RPMI7951 (cell line): ENCODE measurements around the gene PPP1R1A. TPM values are rescaled to one million over a fixed set of nuclear protein-coding genes. Genes with fewer than 3 reads are reported as not detected.

Experiments
- DNase-seq: peaks from one replicate; pipeline ENCODE4 v3.0.0-alpha.2; 2012; ENCODE audit warnings: low read depth
- total RNA-seq: library from RNA; depleted of rRNA; stranded (reverse); fragments of >200 nt; shearing (Covaris generic); gene quantifications from 2 replicates; pipeline ENCODE4 v1.2.3, GENCODE V29; 2014

The PPP1R1A gene
- total RNA-seq, 1 experiment from 2014 or later = not detected

DNA sequence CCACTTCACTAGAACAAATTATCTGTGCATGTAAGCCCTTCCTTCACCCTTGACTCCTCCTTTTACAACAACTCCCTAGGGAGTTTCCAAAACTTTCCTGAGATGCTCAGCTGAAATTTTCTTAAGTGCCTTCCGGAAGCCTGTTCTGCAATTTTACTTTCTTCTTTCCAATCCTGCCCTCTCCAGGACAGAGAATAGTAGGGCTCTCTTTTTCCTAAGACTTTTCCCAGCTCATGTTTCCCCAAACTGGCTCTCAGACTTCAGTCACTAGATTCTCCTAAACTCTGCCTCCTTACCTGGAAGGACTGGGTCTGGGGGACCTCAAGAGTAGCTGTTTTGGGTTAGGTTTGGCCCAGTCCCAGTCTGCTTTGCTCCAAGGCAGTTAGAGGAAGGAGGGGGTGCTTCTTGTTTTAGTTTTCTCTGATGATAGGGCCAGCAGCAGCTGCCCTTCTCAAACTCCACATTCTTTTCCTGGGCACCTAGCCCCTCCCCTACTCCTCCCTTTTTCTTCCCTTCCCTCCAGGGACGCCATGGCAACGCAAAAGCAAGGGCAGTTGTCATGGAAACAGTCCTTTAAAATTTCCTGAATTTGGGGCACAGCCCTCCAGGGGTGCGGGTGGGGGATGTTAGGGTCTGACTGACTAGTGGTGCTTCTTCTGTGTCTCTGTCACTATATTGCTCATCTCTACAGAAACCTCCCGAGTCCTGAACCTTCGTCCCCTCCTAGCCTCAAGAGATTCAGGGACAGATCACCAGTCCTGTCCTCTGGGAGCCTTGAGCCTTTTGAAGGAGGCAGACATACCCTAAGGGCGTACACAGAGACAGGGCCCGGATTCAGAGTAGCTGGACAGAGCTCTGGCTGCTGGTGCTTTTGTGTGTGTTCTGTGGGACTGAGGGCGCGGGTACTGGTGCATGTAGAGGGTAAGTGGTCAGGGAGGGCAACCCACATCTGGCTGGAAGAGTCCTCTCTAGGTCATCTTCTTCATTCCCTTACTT, 17.0 kb downstream of the PPP1R1A start:
- DNase-seq = no peak

- DNase-seq = no peak
Measured at GRCh38 chr12:54569995-54570528, 18.4 kb downstream of the PPP1R1A start.

- DNase-seq = no peak
Measured at GRCh38 chr12:54569072-54569471, 19.4 kb downstream of the PPP1R1A start.

DNA sequence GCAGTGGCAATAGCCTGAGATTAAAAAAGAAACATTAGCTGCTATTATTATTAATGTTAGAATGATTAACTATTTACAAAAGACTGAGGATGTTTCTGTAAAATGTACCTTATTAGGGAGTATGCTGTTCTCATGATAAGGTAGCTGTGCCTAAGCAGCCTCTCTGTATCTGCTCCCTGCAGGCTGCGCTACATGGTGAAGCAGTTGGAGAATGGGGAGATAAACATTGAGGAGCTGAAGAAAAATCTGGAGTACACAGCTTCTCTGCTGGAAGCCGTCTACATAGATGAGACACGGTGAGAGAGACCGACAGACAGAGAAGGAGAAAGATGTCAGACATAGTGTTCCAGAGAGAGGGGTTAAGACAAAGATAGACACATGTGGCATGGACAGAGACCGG, 21.7 kb downstream of the PPP1R1A start:
- no peak for DNase-seq

GRCh38 chr12:54565986-54566544, 22.4 kb downstream of the PPP1R1A start:
- DNase-seq = no peak

GRCh38 chr12:54565310-54565985, 23.0 kb downstream of the PPP1R1A start:
- DNase-seq = no peak

DNA sequence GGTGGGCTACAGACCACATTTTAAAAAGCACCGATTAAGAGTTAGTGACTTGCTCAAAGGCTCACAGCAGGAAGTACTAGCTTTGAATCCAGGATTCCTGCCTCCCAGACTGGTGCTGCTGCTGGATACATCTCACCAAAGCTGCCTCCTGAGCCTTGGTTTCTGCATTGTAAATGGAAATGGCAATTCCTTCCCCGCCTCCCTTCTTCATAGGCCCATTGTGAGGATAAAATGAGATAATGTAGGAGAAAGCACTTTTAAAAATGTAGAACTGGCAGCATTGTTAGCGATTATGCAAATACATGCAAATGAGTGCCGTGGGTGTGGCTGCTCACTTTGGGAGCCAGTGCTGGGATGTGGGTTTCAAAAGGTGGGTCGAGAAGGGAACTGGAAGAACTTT, 23.7 kb downstream of the PPP1R1A start:
- DNase-seq = no peak

DNA sequence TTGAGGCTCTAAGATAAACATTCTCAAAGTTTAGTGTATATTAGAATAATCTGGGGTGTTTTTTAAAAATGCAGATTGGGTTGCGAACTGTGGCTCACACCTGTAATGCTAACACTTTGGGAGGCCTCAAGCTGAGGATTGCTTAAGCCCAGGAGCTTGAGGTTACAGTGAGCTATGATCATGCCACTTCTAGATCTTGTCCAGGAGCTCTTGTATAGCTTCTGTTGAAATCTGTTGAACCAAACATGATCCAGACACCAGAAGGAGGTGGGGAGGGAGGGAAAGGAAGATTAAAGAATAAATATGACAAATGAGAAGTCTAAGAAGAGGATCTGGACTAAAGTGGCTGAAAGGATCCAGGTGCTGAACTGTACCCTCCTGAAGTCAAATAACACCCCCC, 24.7 kb downstream of the PPP1R1A start:
- DNase-seq = no peak

GRCh38 chr12:54562750-54563356, 25.6 kb downstream of the PPP1R1A start:
- no peak for DNase-seq

- DNase-seq = no peak
Measured at GRCh38 chr12:54561164-54561563, 27.3 kb downstream of the PPP1R1A start.

GRCh38 chr12:54560374-54560858, 28.0 kb downstream of the PPP1R1A start:
- peak; percentile 72 for DNase-seq

- DNase-seq = no peak
Measured at GRCh38 chr12:54558759-54559158, 29.7 kb downstream of the PPP1R1A start.

DNA sequence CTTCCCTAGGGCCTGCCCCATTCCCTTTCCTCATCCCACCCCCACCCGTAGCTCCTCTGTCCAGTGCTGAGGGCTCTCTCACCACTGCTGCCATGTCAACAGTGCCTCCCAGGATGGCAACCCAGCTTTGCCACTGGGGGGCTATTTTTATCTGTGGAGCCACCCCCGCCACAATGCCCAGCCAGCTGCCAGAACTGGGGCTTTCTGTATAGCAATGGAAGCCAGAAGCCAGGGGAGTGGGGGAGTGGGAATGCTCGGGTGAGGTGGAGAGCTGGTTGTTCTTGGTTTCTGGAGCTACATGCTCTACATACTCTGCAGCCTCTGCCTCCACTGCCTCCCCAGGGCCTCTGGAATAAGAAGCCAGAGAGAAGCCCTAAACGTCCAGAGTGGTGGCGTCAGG, 30.1 kb downstream of the PPP1R1A start:
- DNase-seq = no peak

- DNase-seq = no peak
Measured at GRCh38 chr12:54555670-54556257, 32.7 kb downstream of the PPP1R1A start.

GRCh38 chr12:54549774-54550451, 38.5 kb downstream of the PPP1R1A start:
- peak; percentile 15 for DNase-seq

DNA sequence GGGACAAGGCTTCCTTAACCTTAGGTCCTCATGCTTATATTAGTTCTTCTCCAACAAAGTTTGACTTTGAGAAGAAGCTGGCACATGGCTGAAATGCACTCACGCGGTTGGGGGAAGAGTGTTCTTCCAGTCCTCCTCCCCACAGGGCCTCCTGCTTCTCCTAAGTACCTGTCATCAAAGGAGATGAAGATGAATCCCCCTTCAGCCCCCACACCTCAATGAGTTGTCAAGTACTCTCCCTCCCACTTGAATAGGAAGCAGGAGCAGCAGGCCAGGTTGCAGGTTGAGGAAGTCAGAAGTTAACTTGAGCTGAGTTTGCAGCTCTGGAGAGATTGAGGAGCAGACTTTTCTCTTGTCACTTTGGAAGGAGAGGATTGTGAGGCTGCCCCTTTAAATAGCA, 41.9 kb downstream of the PPP1R1A start:
- no peak for DNase-seq

DNA sequence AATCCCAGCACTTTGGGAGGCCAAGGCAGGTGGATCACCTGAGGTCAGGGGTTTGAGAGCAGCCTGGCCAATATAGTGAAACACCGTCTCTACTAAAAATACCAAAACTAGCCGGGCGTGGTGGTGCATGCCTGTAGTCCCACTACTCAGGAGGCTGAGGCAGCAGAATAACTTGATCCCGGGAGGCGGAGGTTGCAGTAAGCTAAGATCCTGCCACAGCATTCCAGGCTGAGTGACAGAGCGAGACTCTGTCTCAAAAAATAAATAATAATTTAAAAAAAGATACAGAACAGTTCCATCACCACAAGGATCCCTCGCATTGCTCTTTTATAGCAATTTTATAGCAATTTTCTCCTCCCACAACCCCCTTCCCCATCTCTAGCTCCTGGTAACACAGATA, 43.7 kb downstream of the PPP1R1A start:
- DNase-seq = no peak

DNA sequence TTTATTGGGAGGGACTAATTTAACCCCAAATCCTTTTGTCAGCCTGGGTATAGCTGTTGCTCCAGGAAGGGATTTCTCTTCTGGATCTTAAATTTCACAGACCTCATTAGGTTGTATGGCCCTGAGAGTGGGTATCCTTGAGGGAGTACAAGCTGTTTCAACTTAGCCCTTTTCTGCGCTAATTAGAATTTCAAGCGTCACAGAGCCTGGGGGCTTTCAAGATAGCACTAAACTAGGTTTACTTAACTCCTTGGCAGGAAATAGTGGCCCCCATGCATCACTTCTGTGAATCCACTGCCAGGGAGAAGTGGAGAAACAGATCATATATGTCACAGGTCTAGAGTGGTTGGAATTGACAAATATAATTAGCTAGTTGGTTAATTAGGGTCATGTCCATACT, 44.9 kb downstream of the PPP1R1A start:
- no peak for DNase-seq

- DNase-seq = no peak
Measured at GRCh38 chr12:54541751-54542290, 46.6 kb downstream of the PPP1R1A start.

DNA sequence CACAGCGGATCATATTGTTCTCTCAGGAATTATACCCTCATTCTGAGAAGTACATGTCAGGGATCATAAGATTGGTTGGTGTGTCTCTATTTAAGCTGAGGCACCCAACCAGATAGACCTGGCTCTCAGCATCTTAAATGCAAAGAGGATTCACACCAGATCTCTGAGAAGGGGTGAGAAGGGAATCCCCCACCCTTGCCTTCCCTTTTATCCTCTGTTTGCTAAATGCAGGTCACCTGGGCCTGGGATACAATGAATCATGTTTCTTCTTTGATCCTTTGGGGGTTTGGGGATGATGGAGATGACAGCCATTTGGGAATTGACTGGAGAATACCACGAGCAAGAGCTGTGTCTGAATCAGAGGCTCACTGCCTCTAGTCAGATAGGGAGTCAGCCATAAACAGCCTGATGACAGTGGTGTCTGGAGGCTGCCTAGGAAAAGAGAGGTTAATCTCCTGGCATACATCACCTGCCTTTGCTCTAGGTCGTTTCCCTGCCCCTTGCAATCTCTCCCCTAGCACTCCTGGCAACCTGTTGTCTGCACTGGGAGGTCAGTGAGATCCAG, 50.2 kb downstream of the PPP1R1A start:
- no peak for DNase-seq
